B cell (primary cell): Measurements from ENCODE around the gene INPP5B.

Experiments
- EZH2 ChIP-seq: IDR thresholded peaks from 2 replicates; pipeline ENCODE4 v1.6.1; 2012; ENCODE audit warnings: borderline replicate concordance, low read depth, mild to moderate bottlenecking, moderate library complexity, low read length; ENCODE audit not compliant: insufficient read depth, poor library complexity, severe bottlenecking
- TF ChIP-seq, protein P1 (sequence below): fragments of 200-600 bp; IDR thresholded peaks from one replicate; pipeline ENCODE4 v1.8.0; 2022; ENCODE audit warnings: antibody characterized with exemption, mild to moderate bottlenecking

DNA sequence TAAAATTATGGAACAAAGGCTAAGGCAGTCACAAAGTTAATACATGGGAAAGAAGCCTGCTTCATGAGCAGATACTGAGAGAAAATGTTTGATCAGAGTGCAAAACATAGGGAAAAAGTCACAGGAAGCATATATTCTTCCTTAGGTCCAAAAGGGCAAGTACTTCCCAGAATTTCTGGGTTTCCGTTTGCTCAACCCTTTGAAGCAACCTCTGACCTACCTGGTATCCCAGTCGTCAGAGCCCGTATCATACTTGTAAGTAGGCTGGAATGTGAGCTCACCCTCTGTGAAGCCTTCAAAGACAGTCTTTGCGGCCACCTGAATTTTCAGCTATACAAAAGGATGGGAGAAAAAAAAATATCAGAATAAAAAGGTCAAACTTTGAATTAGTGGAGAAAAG lies 67.0 kb downstream of the INPP5B start:
- TF ChIP-seq, protein P1, sequence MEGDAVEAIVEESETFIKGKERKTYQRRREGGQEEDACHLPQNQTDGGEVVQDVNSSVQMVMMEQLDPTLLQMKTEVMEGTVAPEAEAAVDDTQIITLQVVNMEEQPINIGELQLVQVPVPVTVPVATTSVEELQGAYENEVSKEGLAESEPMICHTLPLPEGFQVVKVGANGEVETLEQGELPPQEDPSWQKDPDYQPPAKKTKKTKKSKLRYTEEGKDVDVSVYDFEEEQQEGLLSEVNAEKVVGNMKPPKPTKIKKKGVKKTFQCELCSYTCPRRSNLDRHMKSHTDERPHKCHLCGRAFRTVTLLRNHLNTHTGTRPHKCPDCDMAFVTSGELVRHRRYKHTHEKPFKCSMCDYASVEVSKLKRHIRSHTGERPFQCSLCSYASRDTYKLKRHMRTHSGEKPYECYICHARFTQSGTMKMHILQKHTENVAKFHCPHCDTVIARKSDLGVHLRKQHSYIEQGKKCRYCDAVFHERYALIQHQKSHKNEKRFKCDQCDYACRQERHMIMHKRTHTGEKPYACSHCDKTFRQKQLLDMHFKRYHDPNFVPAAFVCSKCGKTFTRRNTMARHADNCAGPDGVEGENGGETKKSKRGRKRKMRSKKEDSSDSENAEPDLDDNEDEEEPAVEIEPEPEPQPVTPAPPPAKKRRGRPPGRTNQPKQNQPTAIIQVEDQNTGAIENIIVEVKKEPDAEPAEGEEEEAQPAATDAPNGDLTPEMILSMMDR = no peak
- no peak for TF ChIP-seq EZH2
